ENCODE data around the gene PIK3R6. TPM values are rescaled to one million over a fixed set of nuclear protein-coding genes. Genes with fewer than 3 reads are reported as not detected.

Gene PIK3R6
- total and polyA plus RNA-seq, 12 donors: 0.17 to 1.7 (median 0.83) TPM

Other genes with a start within 250 kb of the PIK3R6 start
- gene MYH10, start 236.9 kb downstream of the PIK3R6 start, total RNA-seq: 100 to 1,000 TPM in 1 of 9 donors, 10 to 100 TPM in 8; 31.9 to 101 (median 47.6) TPM
- 10 to 100 TPM in 2 of 3 donors, 1 to 10 TPM in 1; 9.8 to 31.4 (median 16.4) TPM for gene MYH10, start 236.9 kb downstream of the PIK3R6 start, polyA plus RNA-seq
- gene CCDC42, start 122.8 kb downstream of the PIK3R6 start, total RNA-seq: not detected
- gene CCDC42, start 122.8 kb downstream of the PIK3R6 start, polyA plus RNA-seq: not detected
- not detected for gene SPDYE4, start 109.1 kb downstream of the PIK3R6 start, total RNA-seq
- not detected for gene SPDYE4, start 109.1 kb downstream of the PIK3R6 start, polyA plus RNA-seq
- under 1 TPM in 3 of 9 donors, not detected in 6; 0.06 to 0.15 (median 0.11) TPM for gene MFSD6L, start 68.3 kb downstream of the PIK3R6 start, total RNA-seq
- under 1 TPM in 2 of 3 donors, not detected in 1; 0.13 to 0.24 TPM for gene MFSD6L, start 68.3 kb downstream of the PIK3R6 start, polyA plus RNA-seq
- gene PIK3R5, start 98.0 kb upstream of the PIK3R6 start, total RNA-seq: 10 to 100 TPM in 8 of 9 donors, 1 to 10 TPM in 1; 1.2 to 51.7 (median 20.1) TPM
- gene PIK3R5, start 98.0 kb upstream of the PIK3R6 start, polyA plus RNA-seq: 10 to 100 TPM in 1 of 3 donors, 1 to 10 TPM in 2; 3.3 to 18.8 (median 5.3) TPM
- under 1 TPM; 0.12 to 0.72 (median 0.32) TPM for gene NTN1, start 153.8 kb upstream of the PIK3R6 start, total RNA-seq
- under 1 TPM; 0.13 to 0.84 (median 0.24) TPM for gene NTN1, start 153.8 kb upstream of the PIK3R6 start, polyA plus RNA-seq